ENCODE measurements around the gene TTC27.
"Not testable (repeated sequence)": the region's sequence is repeated elsewhere in the genome, so short reads cannot be mapped to it uniquely, and the experiment has no call there.

Gene TTC27

GRCh38 chr2:32864334-32865111 lies 236.7 kb downstream of the TTC27 start:
- Histone ChIP-seq H3K9me3 (ENCODE audit: control insufficient read depth, insufficient read depth, low read length) (no peaks in the 10 kb centered on the region), H3K4me3 (ENCODE audit: low read depth, low read length) (no peak overlapping the region), H3K4me1 (ENCODE audit: control insufficient read depth, insufficient read depth, low read length) (no peaks in the 10 kb centered on the region), H3K27me3 (ENCODE audit: control insufficient read depth, insufficient read depth, low read length) (no peaks in the 10 kb centered on the region), H3K9ac (ENCODE audit: low read depth, low read length) (no peak overlapping the region), H3K36me3 (ENCODE audit: control insufficient read depth, insufficient read depth, low read length) (no peaks in the 10 kb centered on the region)

GRCh38 chr2:32865399-32866068 lies 237.7 kb downstream of the TTC27 start:
- H3K9me3 ChIP-seq (ENCODE audit: control insufficient read depth, insufficient read depth, low read length), result no peaks in the 10 kb centered on the region
- H3K4me3 ChIP-seq (ENCODE audit: low read depth, low read length), result no peak overlapping the region
- no peak overlapping the region for H3K9ac ChIP-seq (ENCODE audit: low read depth, low read length)

GRCh38 chr2:32866462-32866861 lies 238.6 kb downstream of the TTC27 start:
- H3K36me3 ChIP-seq (ENCODE audit: control insufficient read depth, insufficient read depth, low read length); H3K4me1 ChIP-seq (ENCODE audit: control insufficient read depth, insufficient read depth, low read length); H3K4me3 ChIP-seq (ENCODE audit: low read depth, low read length); H3K9ac ChIP-seq (ENCODE audit: low read depth, low read length); H3K27me3 ChIP-seq (ENCODE audit: control insufficient read depth, insufficient read depth, low read length); H3K9me3 ChIP-seq (ENCODE audit: control insufficient read depth, insufficient read depth, low read length): not testable (repeated sequence)

More at GRCh38 chr2:32865399-32866068, 237.7 kb downstream of the TTC27 start:
- H3K4me1 ChIP-seq (ENCODE audit: control insufficient read depth, insufficient read depth, low read length), result no peaks in the 10 kb centered on the region
- no peaks in the 10 kb centered on the region for H3K36me3 ChIP-seq (ENCODE audit: control insufficient read depth, insufficient read depth, low read length)
- no peaks in the 10 kb centered on the region for H3K27me3 ChIP-seq (ENCODE audit: control insufficient read depth, insufficient read depth, low read length)

All from iPS-15b (cell line).